HG03565 (cell line): ENCODE measurements around the gene FCER1G.

Experiments used
- ATAC-seq: cut with Tn5 transposase; IDR thresholded peaks from one replicate; pipeline ENCODE4 v1.9.1; 2021; ENCODE audit warnings: mild to moderate bottlenecking, moderate library complexity; ENCODE audit not compliant: unreplicated experiment

Gene FCER1G

GRCh38 chr1:161215076-161215475, at the start of gene FCER1G:
FCER1G (plus strand) TSS chr1:161215295; CDS start chr1:161215322, 27 bp downstream.
- ATAC-seq: no peak

GRCh38 chr1:161165742-161166668, 49.1 kb upstream of the FCER1G start, which contains the start of gene PPOX:
PPOX (plus strand) TSS chr1:161166426; CDS start chr1:161166848, 422 bp downstream.
- ATAC-seq: peak; percentile 91

- no peak for ATAC-seq
Measured at GRCh38 chr1:161166669-161167548, 48.2 kb upstream of the FCER1G start.

- ATAC-seq: no peak
Measured at GRCh38 chr1:161168906-161169305, 46.2 kb upstream of the FCER1G start.

- ATAC-seq: no peak
Measured at GRCh38 chr1:161171191-161171590, 43.9 kb upstream of the FCER1G start.

- ATAC-seq: no peak
Measured at GRCh38 chr1:161171696-161172095, 43.4 kb upstream of the FCER1G start.

- no peak for ATAC-seq
Measured at GRCh38 chr1:161172349-161172748, 42.7 kb upstream of the FCER1G start.

- ATAC-seq: no peak
Measured at GRCh38 chr1:161172776-161173376, 42.2 kb upstream of the FCER1G start.

- ATAC-seq: no peak
Measured at GRCh38 chr1:161173711-161174110, 41.4 kb upstream of the FCER1G start.

- ATAC-seq: no peak
Measured at GRCh38 chr1:161174911-161175310, 40.2 kb upstream of the FCER1G start.

- no peak for ATAC-seq
Measured at GRCh38 chr1:161175771-161176453, 39.2 kb upstream of the FCER1G start.

GRCh38 chr1:161176468-161177111, 38.5 kb upstream of the FCER1G start:
- no peak for ATAC-seq

GRCh38 chr1:161177112-161177935, 37.8 kb upstream of the FCER1G start, which contains the start of gene B4GALT3:
B4GALT3 (minus strand) TSS chr1:161177507; CDS start chr1:161176060, 1,447 bp downstream.
- ATAC-seq: peak; percentile 60

- ATAC-seq: no peak
Measured at GRCh38 chr1:161177936-161178244, 37.2 kb upstream of the FCER1G start.

- ATAC-seq: no peak
Measured at GRCh38 chr1:161179698-161180097, 35.4 kb upstream of the FCER1G start.

GRCh38 chr1:161180639-161181038, 34.5 kb upstream of the FCER1G start:
- ATAC-seq: no peak

- ATAC-seq: peak; percentile 35
Measured at GRCh38 chr1:161182214-161182613, 32.9 kb upstream of the FCER1G start.

GRCh38 chr1:161185282-161185682, 29.8 kb upstream of the FCER1G start:
- ATAC-seq: peak; percentile 64

- ATAC-seq: peak; percentile 21
Measured at GRCh38 chr1:161185732-161186311, 29.3 kb upstream of the FCER1G start.
